Retinal pigment epithelial cell (primary cell): ENCODE measurements around the gene SUGP1.

Experiments used
- DNase-seq: peaks from one replicate; pipeline ENCODE4 v3.0.0-alpha.2; 2010; ENCODE audit warnings: low read depth
- H3K4me3 ChIP-seq: 2 replicates; pipeline ENCODE4 v1.5.1; 2011; ENCODE audit warnings: mild to moderate bottlenecking, low read length, control low read depth, moderate library complexity
- CTCF ChIP-seq: conservative IDR thresholded peaks from 2 replicates; pipeline ENCODE4 v1.5.1; 2011; ENCODE audit warnings: low read depth, low read length, control low read depth, inconsistent platforms

The SUGP1 gene

GRCh38 chr19:19297759-19298158, 22.6 kb downstream of the SUGP1 start:
- DNase-seq = no peak
- H3K4me3 ChIP-seq = no peak overlapping the region
- TF ChIP-seq CTCF = no peak

- H3K4me3 ChIP-seq = no peak overlapping the region
- TF ChIP-seq CTCF = no peak
- DNase-seq = no peak
These were observed 23.2 kb downstream of the SUGP1 start for GRCh38 chr19:19296953-19297689.

- H3K4me3 ChIP-seq = no peak overlapping the region
- no peak for DNase-seq
- no peak for TF ChIP-seq CTCF
These were observed 25.4 kb downstream of the SUGP1 start for GRCh38 chr19:19294914-19295313.

- TF ChIP-seq CTCF = no peak
- H3K4me3 ChIP-seq = no peak overlapping the region
- DNase-seq = no peak
These were observed 27.7 kb downstream of the SUGP1 start for GRCh38 chr19:19292607-19293006.

GRCh38 chr19:19285686-19286085, 34.6 kb downstream of the SUGP1 start:
- DNase-seq = no peak
- no peak overlapping the region for H3K4me3 ChIP-seq
- TF ChIP-seq CTCF = no peak

- DNase-seq = no peak
- no peak overlapping the region for H3K4me3 ChIP-seq
- no peak for TF ChIP-seq CTCF
These were observed 39.7 kb downstream of the SUGP1 start for GRCh38 chr19:19280561-19280960.

GRCh38 chr19:19279853-19280252, 40.5 kb downstream of the SUGP1 start:
- no peak for TF ChIP-seq CTCF
- no peak overlapping the region for H3K4me3 ChIP-seq
- no peak for DNase-seq
